ENCODE results near the gene SDHA. TPM values are rescaled to one million over a fixed set of nuclear protein-coding genes. Genes with fewer than 3 reads are reported as not detected.

The SDHA gene
- total and polyA plus RNA-seq, 2 of the 8 experiments (the other 6 are each of a cell fraction or from before 2014, with no cell fraction given) = 59.7 to 87.3 TPM

DNA sequence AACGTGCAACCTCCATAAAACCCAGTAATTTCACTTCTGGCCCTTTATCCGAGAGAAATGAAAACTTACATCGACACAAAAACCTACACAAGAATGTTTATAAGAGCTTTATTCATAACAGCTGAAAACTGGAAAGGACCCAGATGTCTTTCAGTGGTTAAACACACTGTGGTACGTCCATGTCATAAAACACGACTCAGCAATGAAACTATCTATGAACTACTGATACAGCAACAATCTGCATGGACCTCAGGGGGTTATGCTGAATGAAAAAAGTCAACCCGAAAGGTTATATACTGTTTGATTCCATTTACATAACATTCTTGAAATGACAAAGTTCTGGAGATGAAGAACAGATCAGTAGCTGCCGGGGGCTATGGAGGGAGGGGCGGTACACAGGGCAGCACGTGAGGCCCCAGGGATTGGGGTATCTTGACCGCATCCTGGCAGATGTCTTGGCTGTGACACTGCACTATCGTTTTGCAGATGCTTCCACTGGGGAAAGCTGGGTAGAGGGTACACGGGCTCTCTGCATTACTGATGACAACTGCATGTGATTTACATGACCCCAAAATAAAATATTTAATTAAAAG is 4.2 kb upstream of the SDHA start:
- Histone ChIP-seq H3K36me3 (ENCODE audit: control insufficient read depth in 2 of 4, insufficient read depth in 4 of 4, low read length in 3 of 4) (peaks cover 0 to 10% (median 0%) of the 10 kb centered on the region in 4 experiments; a peak in 3 of 8 replicates), H3K14ac (ENCODE audit: insufficient read length) (no peak overlapping the region), H3K9ac (replicated peaks in 1 of 4; ENCODE audit: extremely low read depth in 1 of 4, low read depth in 3 of 4, low read length in 3 of 4) (no peak overlapping the region), H2AK5ac (ENCODE audit: low read depth, low read length) (no peak overlapping the region), H4K91ac (replicated peaks; ENCODE audit: insufficient read length, low read length) (no peak overlapping the region), H2BK120ac (replicated peaks; ENCODE audit: low read depth, low read length) (no peak overlapping the region), H2AFZ (ENCODE audit: low read length) (no peak overlapping the region), H3K27me3 (replicated peaks in 1 of 4; ENCODE audit: control insufficient read depth in 3 of 4, extremely low read depth in 1 of 4, insufficient read depth in 3 of 4, low read length in 3 of 4) (no peaks in the 10 kb centered on the region), H4K5ac (ENCODE audit: insufficient read length, low read depth, low read length) (no peak overlapping the region), H2BK12ac (ENCODE audit: low read depth, low read length) (no peak overlapping the region), H4K20me1 (replicated peaks in 1 of 2; ENCODE audit: control insufficient read depth in 1 of 2, insufficient read depth in 2 of 2, low read length in 2 of 2) (peaks cover 5 to 9% of the 10 kb centered on the region in 2 experiments), H2BK20ac (ENCODE audit: low read length) (no peak overlapping the region), H3K4me1 (replicated peaks in 1 of 4; ENCODE audit: control insufficient read depth in 3 of 4, insufficient read depth in 4 of 4, low read length in 3 of 4) (peaks cover 0 to 3% (median 0%) of the 10 kb centered on the region in 4 experiments; a peak in 1 of 7 replicates), H3K56ac (replicated peaks; ENCODE audit: insufficient read length, low read depth, low read length) (no peak overlapping the region), H4K8ac (ENCODE audit: extremely low read depth, insufficient read depth, low read length) (no peak overlapping the region), H3K18ac (ENCODE audit: extremely low read depth, low read length) (no peak overlapping the region), H2BK15ac (ENCODE audit: low read length) (no peak overlapping the region), H3K27ac (ENCODE audit: low read depth, low read length) (no peak overlapping the region), H3K23ac (ENCODE audit: insufficient read length) (no peak overlapping the region), H2BK5ac (ENCODE audit: low read depth, low read length) (no peak overlapping the region), H3K79me2 (ENCODE audit: control insufficient read depth in 1 of 2, insufficient read depth in 2 of 2, low read length in 2 of 2) (peaks cover 3 to 21% of the 10 kb centered on the region in 2 experiments; a peak in 3 of 4 replicates), H3K4me3 (ENCODE audit: extremely low read depth in 1 of 4, insufficient read depth in 2 of 4, low read depth in 3 of 4, low read length in 4 of 4) (no peak overlapping the region), H3K4me2 (ENCODE audit: insufficient read depth in 1 of 2, low read depth in 2 of 2, low read length in 2 of 2) (no peak overlapping the region), H3K9me3 (ENCODE audit: insufficient read depth in 2 of 2, low read depth in 1 of 2, low read length in 1 of 2) (no peaks in the 10 kb centered on the region), H3K23me2 (ENCODE audit: low read depth, low read length) (peaks cover 2% of the 10 kb centered on the region), H3K4ac (replicated peaks; ENCODE audit: insufficient read length, low read depth, low read length) (no peak overlapping the region), H3K79me1 (ENCODE audit: low read depth, low read length) (no peaks in the 10 kb centered on the region; the same call in 1 of the 2 replicates)
- ChIA-PET POLR2A (ENCODE audit: partially characterized antibody) (interaction anchor here (1.1 kb wide), 1 partner anchor 25 kb away, joined by 3 read pairs; no protein-coding TSS in a partner anchor), CTCF (ENCODE audit: partially characterized antibody) (interaction anchor here (0.8 kb wide), 1 partner anchor 26 kb away, joined by 3 read pairs; no protein-coding TSS in a partner anchor)
- DNase-seq (ENCODE audit: low read depth in 1 of 2, low spot score in 2 of 2) = no peak
- TF ChIP-seq FOSL1 (IDR thresholded peaks at IDR 0.05; ENCODE audit: insufficient read depth, low read depth, low read length) (no peak), RAD21 (IDR thresholded peaks at IDR 0.05 in 1 of 2, conservative IDR thresholded peaks at IDR 0.05 in 1 of 2; ENCODE audit: low read depth in 2 of 2, low read length in 2 of 2) (no peak)
- no peak for FAIRE-seq
- 88% methylated on average over 12 of the region's 12 CpGs; no CpG with 5 or more reads in 1 of the 2 experiments for WGBS, 2 experiments (ENCODE audit: extremely low coverage in 1 of 2, insufficient coverage in 1 of 2, insufficient read length in 1 of 2, insufficient replicate concordance in 2 of 2, low coverage in 1 of 2, low lambda C conversion rate in 2 of 2, missing lambda C conversion rate in 1 of 2)
